Fibroblast of the aortic adventitia (primary cell): ENCODE measurements around the gene FGF12. TPM values are rescaled to one million over a fixed set of nuclear protein-coding genes. Genes with fewer than 3 reads are reported as not detected.

ENCODE experiments used
- DNase-seq: peaks from one replicate; pipeline ENCODE4 v3.0.0-alpha.2; 2010; ENCODE audit warnings: low read depth
- H3K4me3 ChIP-seq: 2 replicates; pipeline ENCODE4 v1.5.1; 2011; ENCODE audit warnings: low read depth, mild to moderate bottlenecking, control low read depth, low read length, moderate library complexity
- total RNA-seq: library from RNA; depleted of rRNA; stranded (reverse); fragments of >200 nt; gene quantifications from 2 replicates; pipeline ENCODE4 v1.2.3, GENCODE V29; 2012; ENCODE audit warnings: low replicate concordance
- TF ChIP-seq, protein P1 (sequence below): IDR thresholded peaks from 2 replicates; pipeline ENCODE4 v1.5.1; 2011; ENCODE audit warnings: mild to moderate bottlenecking, low read length, control low read depth, inconsistent platforms; ENCODE audit not compliant: insufficient read depth

FGF12 gene
- total RNA-seq, 1 donor: 0.36 TPM

DNA sequence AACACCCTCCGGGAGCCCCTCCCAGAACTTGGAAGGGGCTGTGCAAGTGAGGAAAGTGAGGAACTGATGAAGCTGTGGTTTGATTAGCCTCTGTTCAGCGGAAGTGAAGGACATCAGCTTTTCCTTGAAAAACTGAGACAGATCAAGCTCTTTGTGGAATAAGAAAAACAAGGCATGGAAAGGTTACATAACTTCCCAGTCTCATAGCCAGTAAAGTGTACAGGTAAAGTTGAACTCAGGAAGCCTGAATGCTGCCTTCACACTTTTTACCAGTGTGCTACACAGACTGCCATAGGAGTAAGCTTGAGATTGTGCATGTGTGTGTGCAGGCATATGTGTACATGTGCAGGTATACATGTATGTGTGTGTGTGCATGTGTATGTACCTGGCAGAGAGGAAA lies 293.2 kb downstream of the FGF12 start:
- TF ChIP-seq, protein P1, sequence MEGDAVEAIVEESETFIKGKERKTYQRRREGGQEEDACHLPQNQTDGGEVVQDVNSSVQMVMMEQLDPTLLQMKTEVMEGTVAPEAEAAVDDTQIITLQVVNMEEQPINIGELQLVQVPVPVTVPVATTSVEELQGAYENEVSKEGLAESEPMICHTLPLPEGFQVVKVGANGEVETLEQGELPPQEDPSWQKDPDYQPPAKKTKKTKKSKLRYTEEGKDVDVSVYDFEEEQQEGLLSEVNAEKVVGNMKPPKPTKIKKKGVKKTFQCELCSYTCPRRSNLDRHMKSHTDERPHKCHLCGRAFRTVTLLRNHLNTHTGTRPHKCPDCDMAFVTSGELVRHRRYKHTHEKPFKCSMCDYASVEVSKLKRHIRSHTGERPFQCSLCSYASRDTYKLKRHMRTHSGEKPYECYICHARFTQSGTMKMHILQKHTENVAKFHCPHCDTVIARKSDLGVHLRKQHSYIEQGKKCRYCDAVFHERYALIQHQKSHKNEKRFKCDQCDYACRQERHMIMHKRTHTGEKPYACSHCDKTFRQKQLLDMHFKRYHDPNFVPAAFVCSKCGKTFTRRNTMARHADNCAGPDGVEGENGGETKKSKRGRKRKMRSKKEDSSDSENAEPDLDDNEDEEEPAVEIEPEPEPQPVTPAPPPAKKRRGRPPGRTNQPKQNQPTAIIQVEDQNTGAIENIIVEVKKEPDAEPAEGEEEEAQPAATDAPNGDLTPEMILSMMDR: no peak
- DNase-seq: no peak
- H3K4me3 ChIP-seq: no peak overlapping the region

DNA sequence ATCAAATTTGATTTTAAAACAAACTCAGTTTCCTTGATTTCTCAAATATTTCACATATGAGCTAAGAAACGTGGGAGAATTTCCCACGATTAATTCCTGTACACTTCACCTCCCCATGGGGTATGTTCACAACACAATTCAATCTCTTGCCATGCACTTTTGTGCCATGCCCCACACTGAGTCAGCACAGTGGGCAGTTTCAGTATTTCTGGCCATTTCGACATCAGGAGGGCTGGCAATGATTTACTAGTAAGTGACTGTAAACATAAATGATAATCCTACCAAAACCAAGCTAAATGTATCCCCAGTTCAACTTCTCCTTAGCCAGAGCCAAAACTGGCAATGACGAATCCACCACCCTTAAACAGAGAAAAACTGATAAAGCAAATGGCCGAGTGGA lies 293.6 kb downstream of the FGF12 start:
- H3K4me3 ChIP-seq: no peak overlapping the region
- DNase-seq: no peak
- TF ChIP-seq, protein P1: no peak

DNA sequence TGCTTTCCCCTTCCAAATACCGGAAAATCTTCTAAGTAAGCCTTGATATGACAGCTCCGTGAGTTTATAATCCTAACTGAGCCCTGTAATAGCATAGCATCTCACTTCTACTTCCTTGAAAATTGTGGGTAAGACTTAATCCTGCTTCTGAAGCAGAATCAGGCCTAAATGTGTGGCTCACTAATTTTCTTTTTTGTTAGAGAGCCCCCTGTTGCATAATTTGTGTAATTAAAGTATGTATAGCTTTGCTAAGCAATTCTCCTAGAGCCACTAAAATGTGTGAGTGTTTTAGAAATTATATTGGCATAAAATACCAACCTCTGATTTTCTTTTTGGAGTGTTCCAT lies 304.4 kb downstream of the FGF12 start:
- no peak overlapping the region for H3K4me3 ChIP-seq
- TF ChIP-seq, protein P1: no peak
- no peak for DNase-seq

DNA sequence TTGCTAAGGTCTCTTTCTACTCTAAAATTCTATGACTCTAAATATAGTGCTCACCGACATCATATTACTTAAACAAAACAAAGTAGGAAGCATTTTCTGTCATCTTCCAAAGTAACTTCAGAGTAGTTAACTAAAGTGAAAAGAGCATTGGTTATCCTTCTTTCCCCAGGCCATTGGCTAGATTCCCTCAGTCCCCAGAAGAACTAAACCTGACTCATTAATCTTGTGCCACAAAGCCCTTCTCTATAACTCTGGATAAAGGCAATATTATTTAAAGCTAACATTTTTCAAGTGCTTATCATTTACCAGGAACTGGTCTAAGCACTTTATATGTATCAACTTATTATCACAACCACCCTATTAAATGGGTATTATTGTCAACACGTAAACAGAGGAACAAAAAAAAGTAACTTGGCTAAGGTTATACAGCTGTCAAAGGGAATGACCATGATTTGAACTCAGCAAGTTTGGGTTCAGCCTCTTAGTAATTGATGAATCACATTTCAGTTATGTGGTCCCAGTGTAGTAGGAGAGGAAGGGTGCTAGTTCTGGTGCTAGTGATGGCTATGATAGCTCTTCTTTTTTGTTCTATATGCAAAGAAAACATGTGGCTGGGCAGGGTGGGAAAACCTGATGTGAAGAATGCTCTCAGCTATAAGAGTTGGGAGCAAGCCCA lies 304.9 kb downstream of the FGF12 start:
- TF ChIP-seq, protein P1: no peak
- H3K4me3 ChIP-seq: no peak overlapping the region
- peak; percentile 39 for DNase-seq

DNA sequence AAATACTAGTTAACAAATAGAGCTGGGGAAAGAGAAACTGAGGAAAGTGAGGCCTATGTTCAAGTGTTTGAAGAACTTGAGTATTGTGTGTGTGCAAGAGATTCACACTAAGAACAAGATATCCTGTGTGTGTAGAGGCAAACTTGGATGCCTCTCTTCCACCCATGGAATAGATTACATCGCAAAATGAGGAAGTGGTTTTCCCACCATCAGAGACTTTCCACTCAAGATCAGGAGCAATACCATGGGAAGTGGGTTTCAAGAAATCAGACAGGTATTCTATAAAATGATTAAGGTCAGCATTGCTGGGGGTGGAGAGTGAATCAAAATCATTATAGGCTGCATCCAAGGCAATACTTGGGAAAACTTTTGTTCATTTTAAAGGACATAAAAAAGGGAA lies 308.0 kb downstream of the FGF12 start:
- TF ChIP-seq, protein P1: no peak
- no peak overlapping the region for H3K4me3 ChIP-seq
- DNase-seq: no peak

DNA sequence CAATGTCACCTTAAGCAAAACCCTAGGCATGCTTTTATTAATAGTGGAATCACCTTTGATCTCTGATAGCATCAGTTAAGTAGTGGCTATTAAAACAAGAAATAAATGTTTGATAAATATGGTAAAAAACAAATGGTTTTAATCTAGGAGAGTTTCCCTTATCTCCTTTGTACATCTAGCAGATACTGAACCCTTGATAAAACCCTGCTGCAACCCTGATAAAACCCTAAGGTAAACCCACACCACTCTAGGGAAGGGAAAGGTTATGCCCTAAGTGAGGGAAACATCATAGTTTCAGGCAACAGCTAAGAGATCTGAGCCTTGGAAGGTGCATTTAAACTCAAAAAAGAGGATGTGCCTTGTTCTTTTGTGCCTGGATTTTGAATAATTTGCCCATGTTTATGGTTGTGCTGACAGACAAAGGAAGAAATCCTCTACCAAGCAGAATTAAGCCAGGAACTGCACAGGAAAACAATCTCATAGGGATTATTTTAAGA lies 309.7 kb downstream of the FGF12 start:
- H3K4me3 ChIP-seq: no peak overlapping the region
- no peak for DNase-seq
- TF ChIP-seq, protein P1: no peak

DNA sequence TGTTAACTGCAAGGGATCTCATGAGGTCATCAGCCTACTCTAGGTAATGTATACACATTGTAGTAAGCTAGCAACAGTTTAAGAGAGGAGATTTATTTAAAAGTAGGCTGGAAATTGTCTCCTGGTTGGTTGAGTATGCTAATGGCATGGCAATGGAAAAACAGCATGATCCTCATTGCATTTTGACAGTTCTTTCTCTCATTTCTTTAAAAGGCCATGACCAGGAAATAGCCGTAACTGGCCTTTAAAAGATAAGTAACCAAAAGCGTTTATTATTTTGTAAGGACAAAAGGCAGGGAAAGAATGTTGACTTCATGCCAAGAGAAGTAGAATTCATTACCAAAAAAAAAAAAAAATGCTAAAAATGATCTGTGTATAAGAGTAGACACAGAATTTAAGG lies 310.3 kb downstream of the FGF12 start:
- TF ChIP-seq, protein P1: no peak

More for the DNA sequence above, 310.3 kb downstream of the FGF12 start:
- no peak for DNase-seq
- no peak overlapping the region for H3K4me3 ChIP-seq
